GM12874 (cell line): ENCODE results near the gene TLCD5.

Source experiments
- TF ChIP-seq, protein P1 (sequence below): IDR thresholded peaks from 2 replicates; pipeline ENCODE4 v1.5.1; 2011; ENCODE audit warnings: low read depth, mild to moderate bottlenecking, control low read depth, low read length, moderate library complexity; ENCODE audit not compliant: insufficient read depth

The TLCD5 gene

GRCh38 chr11:120352405-120352804 lies 27.3 kb downstream of the TLCD5 start:
- TF ChIP-seq, protein P1, sequence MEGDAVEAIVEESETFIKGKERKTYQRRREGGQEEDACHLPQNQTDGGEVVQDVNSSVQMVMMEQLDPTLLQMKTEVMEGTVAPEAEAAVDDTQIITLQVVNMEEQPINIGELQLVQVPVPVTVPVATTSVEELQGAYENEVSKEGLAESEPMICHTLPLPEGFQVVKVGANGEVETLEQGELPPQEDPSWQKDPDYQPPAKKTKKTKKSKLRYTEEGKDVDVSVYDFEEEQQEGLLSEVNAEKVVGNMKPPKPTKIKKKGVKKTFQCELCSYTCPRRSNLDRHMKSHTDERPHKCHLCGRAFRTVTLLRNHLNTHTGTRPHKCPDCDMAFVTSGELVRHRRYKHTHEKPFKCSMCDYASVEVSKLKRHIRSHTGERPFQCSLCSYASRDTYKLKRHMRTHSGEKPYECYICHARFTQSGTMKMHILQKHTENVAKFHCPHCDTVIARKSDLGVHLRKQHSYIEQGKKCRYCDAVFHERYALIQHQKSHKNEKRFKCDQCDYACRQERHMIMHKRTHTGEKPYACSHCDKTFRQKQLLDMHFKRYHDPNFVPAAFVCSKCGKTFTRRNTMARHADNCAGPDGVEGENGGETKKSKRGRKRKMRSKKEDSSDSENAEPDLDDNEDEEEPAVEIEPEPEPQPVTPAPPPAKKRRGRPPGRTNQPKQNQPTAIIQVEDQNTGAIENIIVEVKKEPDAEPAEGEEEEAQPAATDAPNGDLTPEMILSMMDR, result no peak

GRCh38 chr11:120354068-120354467 lies 29.0 kb downstream of the TLCD5 start:
- TF ChIP-seq, protein P1, result no peak

GRCh38 chr11:120354779-120355178 lies 29.7 kb downstream of the TLCD5 start:
- TF ChIP-seq, protein P1, result no peak

- TF ChIP-seq, protein P1, result no peak
These were observed 32.5 kb downstream of the TLCD5 start for GRCh38 chr11:120357620-120358019.

GRCh38 chr11:120358729-120359128 lies 33.6 kb downstream of the TLCD5 start:
- TF ChIP-seq, protein P1, result no peak

- TF ChIP-seq, protein P1, result no peak
These were observed 38.3 kb downstream of the TLCD5 start for GRCh38 chr11:120363436-120363835.

DNA sequence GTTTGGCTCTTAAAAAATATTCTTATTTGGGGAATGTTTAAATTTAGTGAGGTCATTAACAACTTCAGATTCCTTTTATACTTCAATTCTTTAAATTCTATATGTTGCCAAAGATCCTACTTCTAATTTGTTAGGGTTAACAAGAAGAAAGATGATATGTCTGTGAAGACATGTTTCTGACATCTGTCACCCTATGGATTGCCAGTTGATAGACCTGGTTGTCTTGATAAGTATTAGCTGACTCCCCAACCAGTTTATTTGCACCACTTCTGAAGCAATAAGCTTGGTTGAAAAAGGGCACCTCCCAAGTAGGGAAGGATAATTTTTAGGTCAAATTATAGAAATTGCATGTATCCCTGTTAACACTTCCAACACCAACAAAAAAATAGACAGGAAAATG lies 40.4 kb downstream of the TLCD5 start:
- TF ChIP-seq, protein P1, result no peak

DNA sequence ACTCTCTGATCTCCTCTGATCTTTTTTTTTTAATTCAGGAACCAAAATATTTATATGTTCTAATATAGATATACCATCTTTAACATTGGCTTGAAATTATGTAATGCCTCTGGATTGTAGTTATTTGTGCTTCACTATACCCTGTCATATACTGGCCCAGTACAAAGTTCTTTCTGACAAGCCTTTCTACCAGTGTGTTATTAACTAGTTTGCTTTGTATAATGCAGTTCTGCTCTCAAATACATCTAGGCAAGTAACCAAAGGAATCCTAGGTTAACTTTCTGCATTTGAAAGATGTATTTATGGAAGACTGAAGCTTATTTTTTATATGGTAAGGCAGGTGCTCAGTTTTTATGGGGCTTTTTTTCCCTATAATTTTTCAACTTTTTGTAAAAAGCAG lies 47.2 kb downstream of the TLCD5 start:
- TF ChIP-seq, protein P1, result no peak
